ENCODE data around the gene PURB. TPM values are rescaled to one million over a fixed set of nuclear protein-coding genes. Genes with fewer than 3 reads are reported as not detected.

The PURB gene
- total and polyA plus RNA-seq, 9 of the 15 experiments (the other 6 are each of a cell fraction or from before 2014, with no cell fraction given) = 1.6 to 14.1 (median 8.8) TPM

DNA sequence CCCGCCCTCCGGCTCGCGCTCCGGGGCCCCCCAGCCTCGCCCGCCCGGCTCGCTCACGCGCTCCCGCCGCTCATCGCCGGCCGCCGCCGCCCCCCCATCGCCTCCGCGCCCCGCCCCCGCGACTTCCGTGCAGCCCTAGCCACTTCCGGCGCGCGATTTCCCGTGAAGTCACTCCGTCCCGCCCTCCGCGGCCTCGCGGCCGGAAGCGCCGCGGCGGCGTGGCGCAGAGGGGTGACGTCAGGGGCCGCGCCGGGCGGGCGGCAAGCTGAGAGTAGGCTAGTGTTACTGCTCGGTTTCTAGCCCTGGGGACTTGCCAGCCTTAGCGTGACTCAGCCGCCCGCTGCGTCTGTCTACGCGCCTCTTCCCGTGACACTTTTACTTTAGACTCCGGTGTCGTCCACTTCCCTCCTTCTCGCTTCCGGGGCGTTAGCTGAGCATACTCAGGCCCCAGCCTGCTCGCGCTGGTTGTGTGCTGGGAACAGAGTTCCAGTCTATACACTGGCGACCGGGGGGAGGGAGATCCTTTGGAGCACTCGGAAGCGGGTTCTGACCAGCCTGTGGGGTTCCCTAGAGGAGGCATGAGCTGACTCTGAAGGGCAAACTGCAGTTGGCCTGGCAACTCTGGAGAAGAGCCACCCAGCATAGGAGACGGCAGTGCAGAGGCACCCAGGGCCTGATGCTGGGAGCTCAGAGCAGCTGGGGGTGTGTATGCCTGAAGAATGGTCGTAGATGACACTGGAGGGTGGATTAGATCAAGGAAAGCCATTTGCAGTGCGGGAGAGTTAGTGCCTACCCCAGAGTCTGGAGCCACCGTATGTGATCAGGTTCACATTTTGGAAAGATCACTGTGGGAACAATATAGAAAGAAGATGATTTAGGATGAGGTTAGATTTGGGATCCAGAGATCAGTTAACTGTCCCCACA, at the start of gene PURB (continued):
- TF ChIP-seq FOXM1 (IDR thresholded peaks at IDR 0.05; ENCODE audit: low read depth) = no peak
- TF ChIP-seq FOXM1 (CRISPR knock-in tag; IDR thresholded peaks at IDR 0.05; ENCODE audit: low read depth) = peak; percentile 55; the same call in 1 of the 2 replicates
- TF ChIP-seq STAG1 (CRISPR knock-in tag; IDR thresholded peaks at IDR 0.05; ENCODE audit: borderline replicate concordance) = no peak
- peak; percentile 98 for TF ChIP-seq CXXC5 (CRISPR knock-in tag; IDR thresholded peaks at IDR 0.05)
- TF ChIP-seq HMG20B (CRISPR knock-in tag; IDR thresholded peaks at IDR 0.05) = no peak
- TF ChIP-seq, protein P1, sequence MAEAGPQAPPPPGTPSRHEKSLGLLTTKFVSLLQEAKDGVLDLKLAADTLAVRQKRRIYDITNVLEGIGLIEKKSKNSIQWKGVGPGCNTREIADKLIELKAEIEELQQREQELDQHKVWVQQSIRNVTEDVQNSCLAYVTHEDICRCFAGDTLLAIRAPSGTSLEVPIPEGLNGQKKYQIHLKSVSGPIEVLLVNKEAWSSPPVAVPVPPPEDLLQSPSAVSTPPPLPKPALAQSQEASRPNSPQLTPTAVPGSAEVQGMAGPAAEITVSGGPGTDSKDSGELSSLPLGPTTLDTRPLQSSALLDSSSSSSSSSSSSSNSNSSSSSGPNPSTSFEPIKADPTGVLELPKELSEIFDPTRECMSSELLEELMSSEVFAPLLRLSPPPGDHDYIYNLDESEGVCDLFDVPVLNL (CRISPR knock-in tag; IDR thresholded peaks at IDR 0.05; ENCODE audit: low read depth) = no peak; the same call in 1 of the 2 replicates
- TF ChIP-seq, protein P2, sequence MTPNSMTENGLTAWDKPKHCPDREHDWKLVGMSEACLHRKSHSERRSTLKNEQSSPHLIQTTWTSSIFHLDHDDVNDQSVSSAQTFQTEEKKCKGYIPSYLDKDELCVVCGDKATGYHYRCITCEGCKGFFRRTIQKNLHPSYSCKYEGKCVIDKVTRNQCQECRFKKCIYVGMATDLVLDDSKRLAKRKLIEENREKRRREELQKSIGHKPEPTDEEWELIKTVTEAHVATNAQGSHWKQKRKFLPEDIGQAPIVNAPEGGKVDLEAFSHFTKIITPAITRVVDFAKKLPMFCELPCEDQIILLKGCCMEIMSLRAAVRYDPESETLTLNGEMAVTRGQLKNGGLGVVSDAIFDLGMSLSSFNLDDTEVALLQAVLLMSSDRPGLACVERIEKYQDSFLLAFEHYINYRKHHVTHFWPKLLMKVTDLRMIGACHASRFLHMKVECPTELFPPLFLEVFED (CRISPR knock-in tag; conservative IDR thresholded peaks at IDR 0.05) = 0 out of 2 replicates have a peak, but pooled peaks have one; percentile 65
- TF ChIP-seq GATAD2A (IDR thresholded peaks at IDR 0.05) = no peak
- no peak for TF ChIP-seq NFATC3 (IDR thresholded peaks at IDR 0.05)
- TF ChIP-seq PPARD (CRISPR knock-in tag; IDR thresholded peaks at IDR 0.05) = no peak
- TF ChIP-seq HDAC1 (IDR thresholded peaks at IDR 0.05) = peak in 1 of 2 experiments; percentile 50; a peak in 1 of 4 replicates
- peak; percentile 33; the same call in 1 of the 2 replicates for TF ChIP-seq ZNF644 (tag; IDR thresholded peaks at IDR 0.05; ENCODE audit: low read depth)
- TF ChIP-seq, protein P3, sequence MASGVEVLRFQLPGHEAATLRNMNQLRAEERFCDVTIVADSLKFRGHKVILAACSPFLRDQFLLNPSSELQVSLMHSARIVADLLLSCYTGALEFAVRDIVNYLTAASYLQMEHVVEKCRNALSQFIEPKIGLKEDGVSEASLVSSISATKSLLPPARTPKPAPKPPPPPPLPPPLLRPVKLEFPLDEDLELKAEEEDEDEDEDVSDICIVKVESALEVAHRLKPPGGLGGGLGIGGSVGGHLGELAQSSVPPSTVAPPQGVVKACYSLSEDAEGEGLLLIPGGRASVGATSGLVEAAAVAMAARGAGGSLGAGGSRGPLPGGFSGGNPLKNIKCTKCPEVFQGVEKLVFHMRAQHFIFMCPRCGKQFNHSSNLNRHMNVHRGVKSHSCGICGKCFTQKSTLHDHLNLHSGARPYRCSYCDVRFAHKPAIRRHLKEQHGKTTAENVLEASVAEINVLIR (CRISPR knock-in tag; IDR thresholded peaks at IDR 0.05) = peak; percentile 97
- TF ChIP-seq ZNF561 (CRISPR knock-in tag; conservative IDR thresholded peaks at IDR 0.05) = no peak
- no peak for TF ChIP-seq RBM22 (IDR thresholded peaks at IDR 0.05; ENCODE audit: low read depth, low read length, poor library complexity, severe bottlenecking)
- no peak for TF ChIP-seq ZNF324 (CRISPR knock-in tag; IDR thresholded peaks at IDR 0.05)
- no peak for TF ChIP-seq PCBP2 (IDR thresholded peaks at IDR 0.05; ENCODE audit: low read depth, low read length, poor library complexity, severe bottlenecking)
- TF ChIP-seq, protein P4, sequence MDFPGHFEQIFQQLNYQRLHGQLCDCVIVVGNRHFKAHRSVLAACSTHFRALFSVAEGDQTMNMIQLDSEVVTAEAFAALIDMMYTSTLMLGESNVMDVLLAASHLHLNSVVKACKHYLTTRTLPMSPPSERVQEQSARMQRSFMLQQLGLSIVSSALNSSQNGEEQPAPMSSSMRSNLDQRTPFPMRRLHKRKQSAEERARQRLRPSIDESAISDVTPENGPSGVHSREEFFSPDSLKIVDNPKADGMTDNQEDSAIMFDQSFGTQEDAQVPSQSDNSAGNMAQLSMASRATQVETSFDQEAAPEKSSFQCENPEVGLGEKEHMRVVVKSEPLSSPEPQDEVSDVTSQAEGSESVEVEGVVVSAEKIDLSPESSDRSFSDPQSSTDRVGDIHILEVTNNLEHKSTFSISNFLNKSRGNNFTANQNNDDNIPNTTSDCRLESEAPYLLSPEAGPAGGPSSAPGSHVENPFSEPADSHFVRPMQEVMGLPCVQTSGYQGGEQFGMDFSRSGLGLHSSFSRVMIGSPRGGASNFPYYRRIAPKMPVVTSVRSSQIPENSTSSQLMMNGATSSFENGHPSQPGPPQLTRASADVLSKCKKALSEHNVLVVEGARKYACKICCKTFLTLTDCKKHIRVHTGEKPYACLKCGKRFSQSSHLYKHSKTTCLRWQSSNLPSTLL (IDR thresholded peaks at IDR 0.05) = no peak
- peak in 1 of 2 experiments; percentile 72; a peak in 1 of 4 replicates for TF ChIP-seq SRF (CRISPR knock-in tag; IDR thresholded peaks at IDR 0.05)
- TF ChIP-seq, protein P5, sequence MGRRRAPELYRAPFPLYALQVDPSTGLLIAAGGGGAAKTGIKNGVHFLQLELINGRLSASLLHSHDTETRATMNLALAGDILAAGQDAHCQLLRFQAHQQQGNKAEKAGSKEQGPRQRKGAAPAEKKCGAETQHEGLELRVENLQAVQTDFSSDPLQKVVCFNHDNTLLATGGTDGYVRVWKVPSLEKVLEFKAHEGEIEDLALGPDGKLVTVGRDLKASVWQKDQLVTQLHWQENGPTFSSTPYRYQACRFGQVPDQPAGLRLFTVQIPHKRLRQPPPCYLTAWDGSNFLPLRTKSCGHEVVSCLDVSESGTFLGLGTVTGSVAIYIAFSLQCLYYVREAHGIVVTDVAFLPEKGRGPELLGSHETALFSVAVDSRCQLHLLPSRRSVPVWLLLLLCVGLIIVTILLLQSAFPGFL (CRISPR knock-in tag; IDR thresholded peaks at IDR 0.05) = 0 out of 2 replicates have a peak, but pooled peaks have one; percentile 82
- 0 out of 2 replicates have a peak, but pooled peaks have one; percentile 72 for TF ChIP-seq NBN (IDR thresholded peaks at IDR 0.05; ENCODE audit: low read depth)

All from K562 (cell line).